DOHH2 (cell line): ENCODE measurements around the gene TULP4.
"Not testable (repeated sequence)": the region's sequence is repeated elsewhere in the genome, so short reads cannot be mapped to it uniquely, and the experiment has no call there.

Source experiments
- H3F3A ChIP-seq: fragments of 200-600 bp; sonication (generic), shearing (Covaris generic); 2 replicates; pipeline ENCODE4 v1.6.0; 2016; ENCODE audit warnings: antibody characterized with exemption, mild to moderate bottlenecking; ENCODE audit not compliant: control insufficient read depth, insufficient read depth
- H3K27ac ChIP-seq: fragments of 200-600 bp; sonication (generic); 2 replicates; pipeline ENCODE4 v1.5.1; 2014; ENCODE audit warnings: low read depth, mild to moderate bottlenecking, low read length, moderate library complexity
- H3K27me3 ChIP-seq: fragments of 200-600 bp; sonication (generic); 2 replicates; pipeline ENCODE4 v1.6.1; 2014; ENCODE audit warnings: mild to moderate bottlenecking, low read length, mixed read lengths; ENCODE audit not compliant: control insufficient read depth
- H3K36me3 ChIP-seq: fragments of 200-600 bp; sonication (generic); 2 replicates; pipeline ENCODE4 v1.6.1; 2014; ENCODE audit warnings: mild to moderate bottlenecking, low read length, moderate library complexity, mixed read lengths; ENCODE audit not compliant: control insufficient read depth
- H3K4me1 ChIP-seq: fragments of 200-600 bp; sonication (generic); 2 replicates; pipeline ENCODE4 v1.6.1; 2014; ENCODE audit warnings: mild to moderate bottlenecking, low read length, mixed read lengths; ENCODE audit not compliant: control insufficient read depth
- H3K4me2 ChIP-seq: fragments of 200-600 bp; sonication (generic); 2 replicates; pipeline ENCODE4 v1.6.0; 2014; ENCODE audit warnings: mild to moderate bottlenecking, low read length, moderate library complexity
- H3K4me3 ChIP-seq: fragments of 200-600 bp; sonication (generic); 2 replicates; pipeline ENCODE4 v1.5.1; 2014; ENCODE audit warnings: mild to moderate bottlenecking, low read length, mixed read lengths
- H3K79me2 ChIP-seq: fragments of 200-600 bp; sonication (generic); 2 replicates; pipeline ENCODE4 v1.6.1; 2014; ENCODE audit warnings: mild to moderate bottlenecking, low read length, mixed read lengths; ENCODE audit not compliant: control insufficient read depth
- H3K9me2 ChIP-seq: fragments of 200-600 bp; sonication (generic); replicated peaks from 2 replicates; pipeline ENCODE4 v1.6.1; 2014; ENCODE audit warnings: mild to moderate bottlenecking, low read length, mixed read lengths; ENCODE audit not compliant: control insufficient read depth
- H3K9me3 ChIP-seq: fragments of 200-600 bp; sonication (generic); 2 replicates; pipeline ENCODE4 v1.6.1; 2014; ENCODE audit warnings: antibody characterized with exemption, low read length, mixed read lengths; ENCODE audit not compliant: control insufficient read depth, insufficient read depth
- H4K20me1 ChIP-seq: fragments of 200-600 bp; sonication (generic); 2 replicates; pipeline ENCODE4 v1.6.0; 2014; ENCODE audit warnings: low read depth, mild to moderate bottlenecking, antibody characterized with exemption, low read length, moderate library complexity; ENCODE audit not compliant: control insufficient read depth, insufficient read depth
- EZH2phosphoT487 ChIP-seq: fragments of 200-600 bp; sonication (generic); IDR thresholded peaks from 2 replicates; pipeline ENCODE4 v1.6.1; 2017; ENCODE audit warnings: borderline replicate concordance, mild to moderate bottlenecking, antibody characterized with exemption, low read length, moderate library complexity, mixed read lengths
- TF ChIP-seq, protein P1 (sequence below): fragments of 200-600 bp; sonication (generic); IDR thresholded peaks from one replicate; pipeline ENCODE4 v1.5.1; 2014; ENCODE audit warnings: antibody characterized with exemption, mild to moderate bottlenecking, low read depth, low read length; ENCODE audit not compliant: poor library complexity, severe bottlenecking

Gene TULP4

DNA sequence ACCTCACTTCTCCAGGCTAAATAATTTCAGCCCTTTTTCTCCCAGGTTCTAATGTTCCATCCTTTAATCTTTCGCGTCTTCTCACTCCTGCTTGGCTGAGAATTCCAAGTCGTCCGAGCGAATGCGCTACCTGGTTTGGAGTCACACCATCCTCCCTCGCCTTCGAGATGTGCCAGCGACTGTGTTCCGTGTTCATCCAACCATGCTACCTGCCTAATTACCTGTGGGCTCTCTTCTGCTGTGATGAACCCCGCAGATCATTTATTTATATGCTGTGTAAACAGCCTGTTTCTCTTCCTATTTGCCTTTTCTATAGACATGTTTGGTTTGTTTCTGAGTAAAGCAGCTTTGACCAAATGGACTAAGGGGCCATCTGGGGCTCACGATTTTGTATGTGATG, 164.1 kb downstream of the TULP4 start:
- TF ChIP-seq EZH2phosphoT487: no peak
- TF ChIP-seq, protein P1, sequence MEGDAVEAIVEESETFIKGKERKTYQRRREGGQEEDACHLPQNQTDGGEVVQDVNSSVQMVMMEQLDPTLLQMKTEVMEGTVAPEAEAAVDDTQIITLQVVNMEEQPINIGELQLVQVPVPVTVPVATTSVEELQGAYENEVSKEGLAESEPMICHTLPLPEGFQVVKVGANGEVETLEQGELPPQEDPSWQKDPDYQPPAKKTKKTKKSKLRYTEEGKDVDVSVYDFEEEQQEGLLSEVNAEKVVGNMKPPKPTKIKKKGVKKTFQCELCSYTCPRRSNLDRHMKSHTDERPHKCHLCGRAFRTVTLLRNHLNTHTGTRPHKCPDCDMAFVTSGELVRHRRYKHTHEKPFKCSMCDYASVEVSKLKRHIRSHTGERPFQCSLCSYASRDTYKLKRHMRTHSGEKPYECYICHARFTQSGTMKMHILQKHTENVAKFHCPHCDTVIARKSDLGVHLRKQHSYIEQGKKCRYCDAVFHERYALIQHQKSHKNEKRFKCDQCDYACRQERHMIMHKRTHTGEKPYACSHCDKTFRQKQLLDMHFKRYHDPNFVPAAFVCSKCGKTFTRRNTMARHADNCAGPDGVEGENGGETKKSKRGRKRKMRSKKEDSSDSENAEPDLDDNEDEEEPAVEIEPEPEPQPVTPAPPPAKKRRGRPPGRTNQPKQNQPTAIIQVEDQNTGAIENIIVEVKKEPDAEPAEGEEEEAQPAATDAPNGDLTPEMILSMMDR: no peak
- no peak overlapping the region for H3K4me2 ChIP-seq
- H3K9me3 ChIP-seq: no peaks in the 10 kb centered on the region
- H3K4me3 ChIP-seq: no peak overlapping the region
- peaks cover 29% of the 10 kb centered on the region for H3K36me3 ChIP-seq
- H3F3A ChIP-seq: no peaks in the 10 kb centered on the region
- H3K27ac ChIP-seq: no peak overlapping the region
- no peaks in the 10 kb centered on the region for H3K27me3 ChIP-seq
- H3K79me2 ChIP-seq: no peaks in the 10 kb centered on the region
- no peaks in the 10 kb centered on the region for H4K20me1 ChIP-seq
- peaks cover 19% of the 10 kb centered on the region for H3K4me1 ChIP-seq
- no peaks in the 10 kb centered on the region for H3K9me2 ChIP-seq

DNA sequence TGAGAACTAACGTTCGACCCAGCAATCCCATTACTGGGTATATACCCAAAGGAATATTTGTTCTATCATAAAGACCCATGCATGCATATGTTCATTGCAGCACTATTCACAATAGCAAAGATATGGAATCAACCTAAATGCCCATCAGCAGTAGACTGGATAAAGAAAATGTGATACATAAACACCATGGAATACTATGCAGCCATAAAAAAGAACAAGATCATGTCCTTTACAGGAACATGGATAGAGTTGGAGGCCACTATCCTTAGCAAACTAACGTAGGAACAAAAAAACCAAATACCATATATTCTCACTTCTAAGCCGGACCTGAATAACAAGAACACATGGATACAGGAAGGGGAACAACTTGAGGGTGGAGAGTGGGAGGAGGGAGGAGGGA, 165.5 kb downstream of the TULP4 start:
- Histone ChIP-seq H3K36me3 (peaks cover 36% of the 10 kb centered on the region), H3K4me1 (peaks cover 19% of the 10 kb centered on the region)
- H3F3A ChIP-seq, H3K9me2 ChIP-seq, H3K27me3 ChIP-seq, H3K79me2 ChIP-seq, H3K9me3 ChIP-seq, H3K4me2 ChIP-seq, H3K4me3 ChIP-seq, H4K20me1 ChIP-seq, H3K27ac ChIP-seq: not testable (repeated sequence)

GRCh38 chr6:158480989-158481388, 168.7 kb downstream of the TULP4 start:
- no peaks in the 10 kb centered on the region for H3F3A ChIP-seq
- peaks cover 6% of the 10 kb centered on the region for H3K4me1 ChIP-seq
- H3K9me2 ChIP-seq: no peaks in the 10 kb centered on the region
- H3K36me3 ChIP-seq: peaks cover 42% of the 10 kb centered on the region
- no peaks in the 10 kb centered on the region for H3K79me2 ChIP-seq
- no peaks in the 10 kb centered on the region for H3K9me3 ChIP-seq
- no peaks in the 10 kb centered on the region for H4K20me1 ChIP-seq
- H3K4me3 ChIP-seq: no peak overlapping the region
- no peak overlapping the region for H3K27ac ChIP-seq
- TF ChIP-seq EZH2phosphoT487: no peak
- TF ChIP-seq, protein P1: no peak
- no peak overlapping the region for H3K4me2 ChIP-seq
- H3K27me3 ChIP-seq: no peaks in the 10 kb centered on the region

- no peaks in the 10 kb centered on the region for H4K20me1 ChIP-seq
- no peak overlapping the region for H3K4me2 ChIP-seq
- no peak for TF ChIP-seq EZH2phosphoT487
- TF ChIP-seq, protein P1: no peak
- no peaks in the 10 kb centered on the region for H3K79me2 ChIP-seq
- no peaks in the 10 kb centered on the region for H3K9me2 ChIP-seq
- H3K27ac ChIP-seq: no peak overlapping the region
- H3K4me1 ChIP-seq: no peaks in the 10 kb centered on the region
- H3K36me3 ChIP-seq: peaks cover 36% of the 10 kb centered on the region
- H3K9me3 ChIP-seq: no peaks in the 10 kb centered on the region
- no peaks in the 10 kb centered on the region for H3K27me3 ChIP-seq
- no peaks in the 10 kb centered on the region for H3F3A ChIP-seq
- no peak overlapping the region for H3K4me3 ChIP-seq
Measured at GRCh38 chr6:158481690-158482473, 169.6 kb downstream of the TULP4 start.
